ENCODE results near the gene SIN3B.

Gene SIN3B

DNA sequence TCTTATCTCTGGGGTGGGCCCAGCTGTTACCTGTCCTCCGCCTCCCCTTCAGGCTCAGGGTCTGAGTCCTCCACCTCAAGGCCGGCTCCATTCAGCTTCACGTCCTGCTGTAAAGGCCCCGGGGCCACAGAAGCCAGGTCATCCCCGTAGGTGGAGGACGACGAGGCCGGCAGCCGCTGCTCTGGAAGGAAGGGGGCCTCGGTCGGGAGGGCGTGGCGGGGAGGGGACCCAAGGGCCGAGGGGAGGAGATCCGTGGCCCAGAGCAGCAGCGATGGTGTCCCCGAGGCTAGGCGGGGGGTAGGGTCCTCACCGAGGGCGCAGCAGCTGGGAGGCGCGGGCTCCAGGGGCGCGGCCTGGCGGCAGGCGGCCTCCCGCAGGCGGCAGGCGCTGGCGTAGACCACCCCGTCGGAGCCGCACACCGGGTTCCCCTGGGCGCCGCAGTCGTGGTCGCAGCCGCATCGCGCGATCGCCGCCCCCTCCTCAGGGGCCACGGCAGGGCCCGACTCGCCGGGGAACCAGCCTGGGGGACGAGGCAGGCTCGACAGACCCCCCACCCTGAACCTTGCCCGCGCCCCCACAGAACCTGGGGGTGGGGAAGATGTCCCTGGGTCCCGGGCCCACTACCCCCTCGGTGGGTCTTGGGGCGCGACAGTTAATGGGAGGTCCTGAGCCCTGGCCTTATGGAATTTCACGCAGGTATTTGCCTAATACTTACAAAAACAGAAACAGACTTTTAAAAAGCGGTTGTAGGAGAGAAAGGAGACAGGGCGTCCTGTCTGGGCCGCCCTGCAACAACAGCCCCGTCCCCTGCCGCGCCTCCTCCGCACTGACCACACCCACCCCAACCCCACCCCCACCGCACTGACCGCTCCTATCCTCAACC lies 67.2 kb downstream of the SIN3B start:
- Histone ChIP-seq H3K27ac (ENCODE audit: low read depth, low read length) (peak overlapping the region; percentile 14), H3K27me3 (ENCODE audit: control insufficient read depth, insufficient read depth, low read length) (peaks cover 5% of the 10 kb centered on the region), H3K4me3 (ENCODE audit: low read length) (peak overlapping the region; percentile 66), H3K36me3 (ENCODE audit: control insufficient read depth, insufficient read depth, low read length) (no peaks in the 10 kb centered on the region), H3K4me1 (ENCODE audit: control insufficient read depth, insufficient read depth, low read length) (no peaks in the 10 kb centered on the region), H3K9ac (ENCODE audit: low read length) (peak overlapping the region; percentile 11)

DNA sequence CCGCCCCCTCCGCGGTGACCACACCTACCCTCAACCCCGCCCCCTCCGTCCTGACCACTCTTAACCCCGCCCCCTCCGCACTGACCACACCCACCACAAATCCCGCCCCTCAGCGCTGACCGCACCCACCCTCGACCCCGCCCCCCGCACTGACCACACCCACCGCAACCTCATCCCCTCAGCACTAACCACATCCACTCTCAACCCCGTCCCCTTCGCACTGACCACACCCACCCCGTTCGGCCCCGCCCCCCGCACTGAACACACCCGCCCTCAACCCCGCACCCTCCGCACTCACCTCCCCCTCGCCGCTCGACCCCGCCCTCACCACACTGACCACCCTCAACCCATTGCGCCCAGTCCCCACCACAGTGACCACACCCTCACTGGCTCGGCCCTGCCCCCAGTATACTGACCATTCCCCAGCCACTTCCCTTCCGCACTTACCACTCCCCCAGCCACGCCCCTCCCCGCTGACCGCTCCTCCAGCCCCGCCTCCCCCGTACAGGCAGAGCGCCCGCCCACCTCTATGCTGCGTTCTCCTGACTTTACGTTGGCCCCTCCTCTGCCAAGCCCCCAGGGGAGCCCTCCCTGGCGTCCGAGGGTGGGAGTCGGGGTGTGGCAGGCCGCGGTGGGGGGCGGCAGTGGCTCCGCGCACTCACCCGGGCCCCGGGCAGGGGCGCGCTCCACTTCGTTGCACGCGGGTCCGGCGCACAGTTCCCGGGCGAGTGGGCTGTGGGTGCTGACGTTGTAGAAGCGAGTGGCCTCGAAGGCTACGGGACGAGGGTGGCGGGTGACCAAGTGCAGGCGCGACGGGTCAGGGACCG lies 68.0 kb downstream of the SIN3B start:
- no peaks in the 10 kb centered on the region for H3K36me3 ChIP-seq (ENCODE audit: control insufficient read depth, insufficient read depth, low read length)
- no peak overlapping the region for H3K9ac ChIP-seq (ENCODE audit: low read length)
- H3K27me3 ChIP-seq (ENCODE audit: control insufficient read depth, insufficient read depth, low read length): peaks cover 5% of the 10 kb centered on the region
- peak overlapping the region; percentile 60 for H3K4me3 ChIP-seq (ENCODE audit: low read length)
- H3K27ac ChIP-seq (ENCODE audit: low read depth, low read length): peak overlapping the region; percentile 66
- H3K4me1 ChIP-seq (ENCODE audit: control insufficient read depth, insufficient read depth, low read length): no peaks in the 10 kb centered on the region

DNA sequence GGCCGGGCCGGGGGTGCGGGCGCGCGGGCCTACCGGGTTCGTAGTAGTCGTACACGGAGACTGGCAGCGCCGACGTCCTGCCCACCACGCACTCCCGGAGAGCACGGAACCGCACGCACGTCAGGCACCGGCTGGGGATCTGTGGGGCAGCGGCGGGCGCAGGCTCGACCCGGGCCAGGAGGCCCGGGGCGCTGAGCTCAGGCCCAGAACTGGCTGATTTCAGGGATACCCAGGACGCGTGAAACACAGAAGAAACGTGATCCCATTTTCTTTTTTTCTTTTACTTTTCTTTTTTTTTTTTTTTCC lies 68.6 kb downstream of the SIN3B start:
- peak overlapping the region; percentile 66 for H3K27ac ChIP-seq (ENCODE audit: low read depth, low read length)
- H3K9ac ChIP-seq (ENCODE audit: low read length): no peak overlapping the region
- no peaks in the 10 kb centered on the region for H3K4me1 ChIP-seq (ENCODE audit: control insufficient read depth, insufficient read depth, low read length)
- peaks cover 5% of the 10 kb centered on the region for H3K27me3 ChIP-seq (ENCODE audit: control insufficient read depth, insufficient read depth, low read length)
- H3K4me3 ChIP-seq (ENCODE audit: low read length): peak overlapping the region; percentile 60
- H3K36me3 ChIP-seq (ENCODE audit: control insufficient read depth, insufficient read depth, low read length): no peaks in the 10 kb centered on the region

DNA sequence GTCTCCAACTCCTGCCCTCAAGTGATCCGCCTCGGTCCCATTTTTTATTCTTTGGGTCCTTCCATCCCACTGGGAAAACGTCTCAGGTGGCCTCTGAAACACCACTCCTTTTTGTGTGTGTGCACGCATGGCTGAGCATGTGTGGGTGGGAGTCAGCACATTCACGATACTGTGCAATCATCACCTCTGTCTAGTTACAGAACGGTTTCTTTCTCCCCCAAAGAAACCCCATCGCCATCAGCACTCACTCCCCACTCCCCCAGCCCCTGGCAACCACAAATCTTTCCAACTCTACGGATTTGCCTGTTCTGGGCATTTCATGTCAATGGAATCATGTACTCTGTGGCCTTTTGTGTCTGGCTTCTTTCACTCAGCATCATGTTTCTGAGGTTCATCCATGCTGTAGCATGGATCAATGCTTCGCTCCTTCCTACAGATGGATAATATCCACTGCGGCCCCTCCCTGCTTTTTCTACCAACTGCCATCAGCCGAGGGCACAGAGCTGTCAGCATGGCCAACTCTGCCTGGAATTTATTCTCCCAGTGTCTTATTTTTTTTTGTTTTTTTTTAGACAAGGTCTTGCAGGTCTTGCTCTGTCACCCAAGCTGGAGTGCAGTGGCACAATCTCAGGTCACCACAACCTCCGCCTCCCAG lies 69.3 kb downstream of the SIN3B start:
- no peaks in the 10 kb centered on the region for H3K4me1 ChIP-seq (ENCODE audit: control insufficient read depth, insufficient read depth, low read length)
- H3K36me3 ChIP-seq (ENCODE audit: control insufficient read depth, insufficient read depth, low read length): no peaks in the 10 kb centered on the region
- H3K9ac ChIP-seq (ENCODE audit: low read length): no peak overlapping the region
- H3K4me3 ChIP-seq (ENCODE audit: low read length): no peak overlapping the region
- H3K27me3 ChIP-seq (ENCODE audit: control insufficient read depth, insufficient read depth, low read length): peaks cover 5% of the 10 kb centered on the region
- H3K27ac ChIP-seq (ENCODE audit: low read depth, low read length): no peak overlapping the region

DNA sequence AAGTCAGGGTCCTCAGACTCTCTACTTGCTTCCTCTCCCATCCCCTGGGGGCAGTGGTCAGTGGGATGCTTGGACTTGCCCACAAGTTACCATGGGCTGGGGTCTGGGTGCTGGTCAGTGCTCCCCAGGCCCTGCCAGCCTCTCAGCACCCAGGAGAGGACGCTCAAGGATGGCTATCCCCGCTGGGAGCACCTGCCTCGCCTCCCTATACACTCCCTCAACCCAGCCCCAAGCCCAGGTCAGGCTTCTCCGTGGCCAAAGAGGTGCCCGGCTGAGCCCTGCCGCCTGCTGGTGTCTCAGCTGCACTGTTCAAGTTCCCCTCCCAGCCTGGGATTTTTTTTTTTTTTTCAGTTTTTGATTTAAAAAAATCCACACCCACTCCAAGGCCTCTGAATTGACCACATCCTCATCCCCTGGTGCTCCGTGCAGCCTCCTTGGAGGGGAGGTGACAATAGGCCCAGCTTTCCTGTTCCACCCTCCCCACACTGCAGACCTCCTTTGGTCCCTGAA lies 70.4 kb downstream of the SIN3B start:
- no peaks in the 10 kb centered on the region for H3K36me3 ChIP-seq (ENCODE audit: control insufficient read depth, insufficient read depth, low read length)
- H3K4me3 ChIP-seq (ENCODE audit: low read length): no peak overlapping the region
- H3K9ac ChIP-seq (ENCODE audit: low read length): no peak overlapping the region
- no peak overlapping the region for H3K27ac ChIP-seq (ENCODE audit: low read depth, low read length)
- no peaks in the 10 kb centered on the region for H3K4me1 ChIP-seq (ENCODE audit: control insufficient read depth, insufficient read depth, low read length)
- H3K27me3 ChIP-seq (ENCODE audit: control insufficient read depth, insufficient read depth, low read length): peaks cover 5% of the 10 kb centered on the region

DNA sequence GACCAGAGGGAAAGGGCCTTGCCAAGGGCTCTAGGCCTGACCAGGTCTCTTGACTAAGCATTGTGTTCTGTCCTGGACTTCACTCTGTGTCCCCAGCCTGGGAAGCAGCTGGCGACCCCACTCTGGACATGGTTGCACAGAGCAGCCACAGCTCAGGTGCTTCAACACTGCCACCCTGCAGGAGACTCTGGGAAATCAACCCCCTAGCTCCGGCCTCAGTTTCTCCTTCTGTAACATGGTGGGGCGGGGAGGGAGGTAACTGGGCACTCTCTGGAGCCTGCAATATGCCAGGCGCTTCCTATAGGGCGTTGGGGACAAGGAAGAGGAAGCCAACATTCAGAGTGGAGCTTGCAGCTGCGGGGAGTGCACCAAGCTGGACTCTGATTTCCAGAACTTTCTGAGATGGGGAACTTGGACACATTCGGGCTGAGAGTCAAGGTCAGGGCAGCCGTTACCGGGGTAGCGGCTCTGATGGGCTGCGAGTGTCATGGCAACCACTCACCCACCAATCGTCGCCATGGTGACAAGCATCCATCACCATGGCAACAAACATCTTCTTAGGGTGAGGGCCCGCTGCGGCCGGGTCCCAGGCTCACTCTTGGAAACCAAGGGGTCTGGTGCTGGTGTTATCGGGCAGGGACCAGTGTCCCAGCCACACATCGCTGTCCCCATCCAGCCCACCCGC lies 72.4 kb downstream of the SIN3B start:
- Histone ChIP-seq H3K27ac (ENCODE audit: low read depth, low read length) (no peak overlapping the region), H3K4me3 (ENCODE audit: low read length) (no peak overlapping the region)

DNA sequence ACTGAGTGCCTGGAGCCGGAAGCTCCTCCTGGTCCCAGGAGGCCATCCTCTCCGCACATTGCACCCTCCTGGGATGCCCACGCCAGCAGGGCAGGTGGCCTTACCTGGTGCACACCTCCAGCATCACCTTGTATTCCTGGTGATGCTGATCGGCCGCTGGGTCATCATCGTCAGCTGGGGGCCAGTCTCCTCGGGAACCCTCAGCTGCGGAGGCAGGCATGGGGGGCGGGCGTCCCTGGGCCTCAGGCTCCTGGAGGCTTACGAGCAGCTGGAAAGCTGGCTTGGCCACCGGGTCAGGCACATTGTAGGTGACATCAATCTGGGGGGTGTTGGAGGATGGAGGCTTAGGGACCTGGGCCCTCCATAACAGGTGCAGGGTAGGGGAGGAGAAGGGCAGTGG lies 73.3 kb downstream of the SIN3B start:
- no peaks in the 10 kb centered on the region for H3K4me1 ChIP-seq (ENCODE audit: control insufficient read depth, insufficient read depth, low read length)
- peaks cover 5% of the 10 kb centered on the region for H3K27me3 ChIP-seq (ENCODE audit: control insufficient read depth, insufficient read depth, low read length)
- H3K9ac ChIP-seq (ENCODE audit: low read length): no peak overlapping the region
- H3K27ac ChIP-seq (ENCODE audit: low read depth, low read length): no peak overlapping the region
- H3K36me3 ChIP-seq (ENCODE audit: control insufficient read depth, insufficient read depth, low read length): no peaks in the 10 kb centered on the region
- H3K4me3 ChIP-seq (ENCODE audit: low read length): no peak overlapping the region

More for the DNA sequence above, 72.4 kb downstream of the SIN3B start:
- Histone ChIP-seq H3K27me3 (ENCODE audit: control insufficient read depth, insufficient read depth, low read length) (peaks cover 5% of the 10 kb centered on the region), H3K9ac (ENCODE audit: low read length) (no peak overlapping the region), H3K36me3 (ENCODE audit: control insufficient read depth, insufficient read depth, low read length) (no peaks in the 10 kb centered on the region), H3K4me1 (ENCODE audit: control insufficient read depth, insufficient read depth, low read length) (no peaks in the 10 kb centered on the region)

DNA sequence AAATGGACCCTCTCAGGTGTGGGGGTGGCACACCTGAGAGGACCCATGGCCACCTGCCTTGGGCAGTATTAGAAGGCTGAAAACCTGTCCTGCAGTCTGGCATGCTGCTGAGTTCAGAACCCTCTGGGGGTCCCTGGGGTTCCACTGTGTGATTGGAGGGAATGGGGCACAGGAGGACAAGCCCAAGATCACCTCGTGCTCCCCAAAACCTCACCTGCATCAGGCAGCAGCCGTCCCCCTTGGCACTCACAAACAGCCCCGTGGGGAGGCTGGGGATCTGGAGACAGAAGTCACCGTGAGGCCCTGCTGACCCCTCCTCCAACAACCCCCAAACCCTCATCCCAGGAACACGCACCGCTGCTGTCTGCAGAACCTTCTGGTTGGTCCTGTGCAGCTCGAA lies 74.1 kb downstream of the SIN3B start:
- no peaks in the 10 kb centered on the region for H3K4me1 ChIP-seq (ENCODE audit: control insufficient read depth, insufficient read depth, low read length)
- peaks cover 5% of the 10 kb centered on the region for H3K27me3 ChIP-seq (ENCODE audit: control insufficient read depth, insufficient read depth, low read length)
- no peak overlapping the region for H3K9ac ChIP-seq (ENCODE audit: low read length)
- no peak overlapping the region for H3K27ac ChIP-seq (ENCODE audit: low read depth, low read length)
- no peak overlapping the region for H3K4me3 ChIP-seq (ENCODE audit: low read length)
- no peaks in the 10 kb centered on the region for H3K36me3 ChIP-seq (ENCODE audit: control insufficient read depth, insufficient read depth, low read length)

DNA sequence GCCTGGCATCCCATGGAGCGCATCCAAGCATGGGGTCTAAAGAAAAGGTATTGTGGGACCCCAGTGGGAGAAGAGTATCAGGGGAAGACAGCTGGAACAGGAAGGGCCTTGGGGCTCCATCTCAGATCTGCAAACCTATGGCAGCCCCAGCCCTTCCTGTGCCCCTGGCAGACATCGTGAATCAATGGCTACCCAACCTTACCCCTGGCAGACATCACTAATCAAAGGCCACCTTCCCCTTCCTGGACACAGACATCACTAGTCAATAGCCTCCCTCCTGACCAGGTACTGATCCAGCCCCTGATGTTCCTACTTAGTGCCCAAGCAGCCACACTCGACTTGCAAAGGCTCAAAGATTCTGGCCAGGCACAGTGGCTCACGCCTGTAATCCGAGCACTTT lies 75.4 kb downstream of the SIN3B start:
- Histone ChIP-seq H3K4me1 (ENCODE audit: control insufficient read depth, insufficient read depth, low read length) (no peaks in the 10 kb centered on the region), H3K9ac (ENCODE audit: low read length) (no peak overlapping the region), H3K27ac (ENCODE audit: low read depth, low read length) (no peak overlapping the region), H3K36me3 (ENCODE audit: control insufficient read depth, insufficient read depth, low read length) (no peaks in the 10 kb centered on the region), H3K4me3 (ENCODE audit: low read length) (no peak overlapping the region), H3K27me3 (ENCODE audit: control insufficient read depth, insufficient read depth, low read length) (no peaks in the 10 kb centered on the region)

DNA sequence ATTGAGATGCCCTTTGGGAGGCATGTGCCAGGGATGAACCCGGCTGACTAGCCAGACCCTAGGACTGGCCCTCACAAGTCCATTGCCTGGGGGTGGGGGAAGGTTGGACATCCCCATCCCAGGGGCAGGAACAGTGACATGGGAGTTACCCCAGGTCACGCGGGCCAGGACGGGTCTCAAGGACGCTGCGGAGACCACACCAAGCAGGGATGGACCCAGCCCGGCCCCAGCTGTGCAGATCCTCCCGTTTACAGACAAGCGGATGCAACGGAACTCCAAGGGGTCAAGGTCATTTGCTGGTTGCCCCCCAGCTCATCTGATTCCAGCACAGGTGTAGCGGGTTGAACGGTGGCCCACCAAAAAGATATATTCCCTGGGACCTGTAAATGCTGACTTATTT lies 79.6 kb downstream of the SIN3B start:
- Histone ChIP-seq H3K36me3 (ENCODE audit: control insufficient read depth, insufficient read depth, low read length) (no peaks in the 10 kb centered on the region), H3K27ac (ENCODE audit: low read depth, low read length) (no peak overlapping the region), H3K9ac (ENCODE audit: low read length) (no peak overlapping the region), H3K4me3 (ENCODE audit: low read length) (no peak overlapping the region), H3K27me3 (ENCODE audit: control insufficient read depth, insufficient read depth, low read length) (no peaks in the 10 kb centered on the region), H3K4me1 (ENCODE audit: control insufficient read depth, insufficient read depth, low read length) (no peaks in the 10 kb centered on the region)

DNA sequence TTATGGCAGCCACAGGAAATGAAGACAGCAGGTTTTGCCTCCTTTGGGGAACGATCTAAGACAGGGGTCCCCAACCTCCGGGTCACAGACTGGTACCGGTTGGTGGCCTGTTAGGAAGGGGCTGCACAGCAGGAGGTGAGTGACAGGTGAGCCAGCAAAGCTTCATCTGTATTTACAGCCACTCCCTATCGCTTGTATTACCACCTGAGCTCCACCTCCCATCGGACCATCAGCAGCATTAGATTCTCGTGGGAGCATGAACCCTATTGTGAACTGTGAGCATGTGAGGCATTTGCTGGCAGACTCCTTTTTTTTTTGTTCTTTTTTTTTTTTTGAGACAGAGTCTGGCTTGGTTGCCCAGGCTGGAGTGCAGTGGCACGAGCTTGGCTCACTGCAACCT lies 81.8 kb downstream of the SIN3B start:
- Histone ChIP-seq H3K4me3 (ENCODE audit: low read length) (no peak overlapping the region), H3K36me3 (ENCODE audit: control insufficient read depth, insufficient read depth, low read length) (no peaks in the 10 kb centered on the region), H3K27ac (ENCODE audit: low read depth, low read length) (no peak overlapping the region), H3K27me3 (ENCODE audit: control insufficient read depth, insufficient read depth, low read length) (no peaks in the 10 kb centered on the region), H3K9ac (ENCODE audit: low read length) (no peak overlapping the region), H3K4me1 (ENCODE audit: control insufficient read depth, insufficient read depth, low read length) (no peaks in the 10 kb centered on the region)

DNA sequence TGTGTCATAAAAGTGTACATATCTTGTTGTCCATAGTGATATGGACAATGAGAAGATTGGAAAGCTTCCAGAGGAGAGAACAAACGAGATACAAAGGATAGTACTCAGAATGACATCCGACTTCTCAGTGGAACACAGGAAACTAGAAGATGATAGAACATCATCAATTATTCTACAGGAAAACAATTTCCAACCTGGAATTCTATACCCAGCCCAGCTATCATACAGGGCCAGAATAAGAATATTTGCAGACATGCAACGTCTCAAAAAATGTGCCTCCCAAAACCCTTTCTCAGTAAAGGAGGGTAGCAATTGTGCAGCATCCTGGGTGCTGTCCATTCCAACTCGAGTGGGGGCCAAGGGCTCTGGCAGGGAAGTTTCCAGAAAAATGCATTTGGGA lies 83.6 kb downstream of the SIN3B start:
- Histone ChIP-seq H3K4me1 (ENCODE audit: control insufficient read depth, insufficient read depth, low read length) (no peaks in the 10 kb centered on the region), H3K27me3 (ENCODE audit: control insufficient read depth, insufficient read depth, low read length) (no peaks in the 10 kb centered on the region), H3K27ac (ENCODE audit: low read depth, low read length) (no peak overlapping the region), H3K4me3 (ENCODE audit: low read length) (no peak overlapping the region), H3K36me3 (ENCODE audit: control insufficient read depth, insufficient read depth, low read length) (no peaks in the 10 kb centered on the region), H3K9ac (ENCODE audit: low read length) (no peak overlapping the region)

Data from rectal smooth muscle tissue (tissue), 1 donor.